HepG2 (cell line): ENCODE data around the gene UBC. TPM values are rescaled to one million over a fixed set of nuclear protein-coding genes. Genes with fewer than 3 reads are reported as not detected.

ENCODE experiments used
- CREM ChIP-seq, 2 experiments: sonication (generic) in 1 of 2; formaldehyde crosslinking in 1 of 2; IDR thresholded peaks; 2 replicates each; pipeline versions ENCODE4 v1.4.0 to v1.6.1; 2016 to 2020; ENCODE audit warnings: antibody characterized with exemption in 1 of 2, mild to moderate bottlenecking in 1 of 2, missing genetic modification reagents in 1 of 2
- ELF3 ChIP-seq: IDR thresholded peaks from 2 replicates; pipeline ENCODE4 v1.6.1; 2016; ENCODE audit warnings: missing genetic modification reagents, missing compliant biosample characterization
- FOXK2 ChIP-seq: fragments of 450-650 bp; IDR thresholded peaks from 2 replicates; pipeline ENCODE4 v1.6.1; 2016
- IRX3 ChIP-seq: sonication (generic); formaldehyde crosslinking; IDR thresholded peaks from 2 replicates; pipeline ENCODE4 v1.8.1; 2023; ENCODE audit warnings: mild to moderate bottlenecking, low read depth, missing genetic modification reagents, borderline replicate concordance
- KAT8 ChIP-seq: IDR thresholded peaks from 2 replicates; pipeline ENCODE4 v1.6.1; 2016; ENCODE audit warnings: missing genetic modification reagents, missing compliant biosample characterization
- MIXL1 ChIP-seq: IDR thresholded peaks from 2 replicates; pipeline ENCODE4 v1.6.1; 2016
- MXD4 ChIP-seq: IDR thresholded peaks from 2 replicates; pipeline ENCODE4 v1.6.1; 2016; ENCODE audit warnings: mild to moderate bottlenecking, missing biosample characterization, missing genetic modification reagents
- PHF8 ChIP-seq: sonication (generic); formaldehyde crosslinking; IDR thresholded peaks from 2 replicates; pipeline ENCODE4 v1.5.0; 2020; ENCODE audit warnings: missing genetic modification reagents
- PITX1 ChIP-seq: sonication (generic); formaldehyde crosslinking; IDR thresholded peaks from 2 replicates; pipeline ENCODE4 v1.5.1; 2020; ENCODE audit warnings: mild to moderate bottlenecking, missing genetic modification reagents
- POLR2AphosphoS2 ChIP-seq: IDR thresholded peaks from 2 replicates; pipeline ENCODE4 v1.6.1; 2011; ENCODE audit warnings: low read depth, low read length, improper control_type of control experiment
- RARG ChIP-seq: sonication (generic); formaldehyde crosslinking; IDR thresholded peaks from 2 replicates; pipeline ENCODE4 v1.4.0; 2020; ENCODE audit warnings: low read depth, mild to moderate bottlenecking, missing genetic modification reagents
- RFX5 ChIP-seq: IDR thresholded peaks from 2 replicates; pipeline ENCODE4 v1.6.1; 2011; ENCODE audit warnings: low read depth, low read length, improper control_type of control experiment
- SALL1 ChIP-seq: sonication (generic); formaldehyde crosslinking; IDR thresholded peaks from 2 replicates; pipeline ENCODE4 v1.8.0; 2022; ENCODE audit warnings: mild to moderate bottlenecking, missing genetic modification reagents
- TCF7 ChIP-seq: sonication (generic); IDR thresholded peaks from 2 replicates; pipeline ENCODE4 v1.6.1; 2016; ENCODE audit warnings: antibody characterized with exemption, low read depth
- TMF1 ChIP-seq: sonication (generic); formaldehyde crosslinking; IDR thresholded peaks from 2 replicates; pipeline ENCODE4 v1.8.1; 2022; ENCODE audit warnings: low read depth, missing genetic modification reagents
- ZNF670 ChIP-seq: sonication (generic); formaldehyde crosslinking; IDR thresholded peaks from 2 replicates; pipeline ENCODE4 v1.8.0; 2022; ENCODE audit warnings: mild to moderate bottlenecking, missing genetic modification reagents, borderline replicate concordance
- ZNF761 ChIP-seq: sonication (generic); formaldehyde crosslinking; conservative IDR thresholded peaks from 2 replicates; pipeline ENCODE4 v1.4.0; 2020; ENCODE audit warnings: mild to moderate bottlenecking, missing genetic modification reagents
- ZNF770 ChIP-seq: sonication (generic); formaldehyde crosslinking; IDR thresholded peaks from 2 replicates; pipeline ENCODE4 v1.5.0; 2020; ENCODE audit warnings: mild to moderate bottlenecking, missing genetic modification reagents
- ZNF83 ChIP-seq: sonication (generic); formaldehyde crosslinking; IDR thresholded peaks from 2 replicates; pipeline ENCODE4 v1.4.0; 2020; ENCODE audit warnings: missing genetic modification reagents, mild to moderate bottlenecking, borderline replicate concordance
- polyA plus RNA-seq, 8 experiments: library from polyadenylated mRNA; depleted of rRNA in 3 of 8; stranded (reverse) in 7 of 8; unstranded in 1 of 8; fragments of >200 nt; fragmentation: Illumina TruSeq in 4 of 8; extraction: Trizol in 4 of 8; gene quantifications; 2 replicates each; pipeline versions ENCODE4 v1.2.1 to v1.2.3, GENCODE V29; 2011 to 2016; ENCODE audit warnings: low read depth in 4 of 8, missing spikeins in 1 of 8, mixed read lengths in 1 of 8; ENCODE audit not compliant: insufficient read depth in 1 of 8
- total RNA-seq, 5 experiments: library from RNA; depleted of rRNA; stranded (reverse); fragments of >200 nt; fragmentation: Illumina TruSeq; extraction: Trizol; gene quantifications; 2 replicates each; pipeline ENCODE4 v1.2.3, GENCODE V29; 2016; ENCODE audit warnings: low read depth in 1 of 5
- TF ChIP-seq, protein P1 (sequence below): sonication (generic); formaldehyde crosslinking; IDR thresholded peaks from 2 replicates; pipeline ENCODE4 v1.4.0; 2020; ENCODE audit warnings: missing genetic modification reagents, borderline replicate concordance
- TF ChIP-seq, protein P2 (sequence below): sonication (generic); formaldehyde crosslinking; IDR thresholded peaks from 2 replicates; pipeline ENCODE4 v1.4.0; 2020; ENCODE audit warnings: mild to moderate bottlenecking, missing genetic modification reagents

UBC gene
- total and polyA plus RNA-seq, 2 of the 13 experiments (the other 11 are each of a cell fraction or from before 2014, with no cell fraction given): 805 to 1,432 TPM

GRCh38 chr12:124927201-124928094, 13.0 kb upstream of the UBC start (continued):
- no peak for TF ChIP-seq FOXK2
- TF ChIP-seq MXD4 (CRISPR knock-in tag): 0 out of 2 replicates have a peak, but pooled peaks have one; percentile 24
- TF ChIP-seq ZNF770 (CRISPR knock-in tag): peak; percentile 39; the same call in 1 of the 2 replicates
- peak; percentile 68 for TF ChIP-seq PHF8 (CRISPR knock-in tag)
- TF ChIP-seq KAT8 (CRISPR knock-in tag): peak; percentile 24; the same call in 1 of the 2 replicates
- peak; percentile 86 for TF ChIP-seq SALL1
- TF ChIP-seq POLR2AphosphoS2: no peak
- TF ChIP-seq, protein P1, sequence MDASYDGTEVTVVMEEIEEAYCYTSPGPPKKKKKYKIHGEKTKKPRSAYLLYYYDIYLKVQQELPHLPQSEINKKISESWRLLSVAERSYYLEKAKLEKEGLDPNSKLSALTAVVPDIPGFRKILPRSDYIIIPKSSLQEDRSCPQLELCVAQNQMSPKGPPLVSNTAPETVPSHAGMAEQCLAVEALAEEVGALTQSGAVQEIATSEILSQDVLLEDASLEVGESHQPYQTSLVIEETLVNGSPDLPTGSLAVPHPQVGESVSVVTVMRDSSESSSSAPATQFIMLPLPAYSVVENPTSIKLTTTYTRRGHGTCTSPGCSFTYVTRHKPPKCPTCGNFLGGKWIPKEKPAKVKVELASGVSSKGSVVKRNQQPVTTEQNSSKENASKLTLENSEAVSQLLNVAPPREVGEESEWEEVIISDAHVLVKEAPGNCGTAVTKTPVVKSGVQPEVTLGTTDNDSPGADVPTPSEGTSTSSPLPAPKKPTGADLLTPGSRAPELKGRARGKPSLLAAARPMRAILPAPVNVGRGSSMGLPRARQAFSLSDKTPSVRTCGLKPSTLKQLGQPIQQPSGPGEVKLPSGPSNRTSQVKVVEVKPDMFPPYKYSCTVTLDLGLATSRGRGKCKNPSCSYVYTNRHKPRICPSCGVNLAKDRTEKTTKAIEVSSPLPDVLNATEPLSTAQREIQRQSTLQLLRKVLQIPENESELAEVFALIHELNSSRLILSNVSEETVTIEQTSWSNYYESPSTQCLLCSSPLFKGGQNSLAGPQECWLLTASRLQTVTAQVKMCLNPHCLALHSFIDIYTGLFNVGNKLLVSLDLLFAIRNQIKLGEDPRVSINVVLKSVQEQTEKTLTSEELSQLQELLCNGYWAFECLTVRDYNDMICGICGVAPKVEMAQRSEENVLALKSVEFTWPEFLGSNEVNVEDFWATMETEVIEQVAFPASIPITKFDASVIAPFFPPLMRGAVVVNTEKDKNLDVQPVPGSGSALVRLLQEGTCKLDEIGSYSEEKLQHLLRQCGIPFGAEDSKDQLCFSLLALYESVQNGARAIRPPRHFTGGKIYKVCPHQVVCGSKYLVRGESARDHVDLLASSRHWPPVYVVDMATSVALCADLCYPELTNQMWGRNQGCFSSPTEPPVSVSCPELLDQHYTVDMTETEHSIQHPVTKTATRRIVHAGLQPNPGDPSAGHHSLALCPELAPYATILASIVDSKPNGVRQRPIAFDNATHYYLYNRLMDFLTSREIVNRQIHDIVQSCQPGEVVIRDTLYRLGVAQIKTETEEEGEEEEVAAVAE: peak; percentile 52; the same call in 1 of the 2 replicates
- no peak for TF ChIP-seq RFX5
- TF ChIP-seq TCF7: no peak; the same call in 1 of the 2 replicates
- peak; percentile 43 for TF ChIP-seq CREM (IDR thresholded peaks at IDR 0.05)
- TF ChIP-seq CREM (CRISPR knock-in tag; IDR thresholded peaks at IDR 0.05): no peak
- TF ChIP-seq IRX3 (CRISPR knock-in tag): no peak
- TF ChIP-seq ZNF83 (CRISPR knock-in tag): no peak
- TF ChIP-seq ZNF761 (CRISPR knock-in tag): 0 out of 2 replicates have a peak, but pooled peaks have one; percentile 54
- peak; percentile 36; the same call in 1 of the 2 replicates for TF ChIP-seq ZNF670 (CRISPR knock-in tag)
- no peak for TF ChIP-seq RARG (CRISPR knock-in tag)
- TF ChIP-seq TMF1: 0 out of 2 replicates have a peak, but pooled peaks have one; percentile 41
- no peak; the same call in 1 of the 2 replicates for TF ChIP-seq MIXL1
- peak; percentile 85 for TF ChIP-seq ELF3
- TF ChIP-seq PITX1: peak; percentile 50; the same call in 1 of the 2 replicates
- TF ChIP-seq, protein P2, sequence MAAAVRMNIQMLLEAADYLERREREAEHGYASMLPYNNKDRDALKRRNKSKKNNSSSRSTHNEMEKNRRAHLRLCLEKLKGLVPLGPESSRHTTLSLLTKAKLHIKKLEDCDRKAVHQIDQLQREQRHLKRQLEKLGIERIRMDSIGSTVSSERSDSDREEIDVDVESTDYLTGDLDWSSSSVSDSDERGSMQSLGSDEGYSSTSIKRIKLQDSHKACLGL (CRISPR knock-in tag): no peak
